HCT116 (cell line): ENCODE results near the gene STAM. TPM values are rescaled to one million over a fixed set of nuclear protein-coding genes. Genes with fewer than 3 reads are reported as not detected.

Experiments used
- ATAC-seq: fragments of 200-7000 bp; cut with Tn5 transposase; 2 replicates; pipeline ENCODE4 v1.9.1; 2020; ENCODE audit warnings: mild to moderate bottlenecking, moderate library complexity
- BruUV-seq: library from RNA; stranded (reverse); fragments of 400-500 nt; replicated peaks from 2 replicates; lab custom pipeline; 2021; lab: Mats Ljungman, UMichigan
- CTCF ChIA-PET: fragments of 300-600 bp; sonication (Branson Sonifier 250); formaldehyde crosslinking; loops from one replicate; lab custom pipeline; 2021; ENCODE audit warnings: antibody characterized with exemption; lab: Charles Lee
- POLR2A ChIA-PET: fragments of 300-600, 350-600 bp; sonication (Branson Sonifier 250); formaldehyde crosslinking; loops from one replicate; lab custom pipeline; 2021; ENCODE audit warnings: antibody characterized with exemption; lab: Charles Lee
- RAD21 ChIA-PET, 2 experiments: fragments of 300-600 bp; sonication (Branson Sonifier 250); formaldehyde crosslinking; loops; one replicate each; lab custom pipeline; 2023; ENCODE audit warnings: low total read pairs in 2 of 2; ENCODE audit not compliant: uncharacterized antibody in 2 of 2, unreplicated experiment in 2 of 2, low non-redundant PET in 1 of 2; lab: Charles Lee
- DNase-seq: peaks from one replicate; pipeline ENCODE4 v3.0.0-alpha.2; 2010; ENCODE audit warnings: low read depth, low spot score
- H2AFZ ChIP-seq: fragments of 200-600 bp; shearing (Covaris generic), sonication (generic); 2 replicates; pipeline ENCODE4 v1.6.1; 2017; ENCODE audit warnings: low read depth, mixed run types, mixed read lengths, antibody characterized with exemption, low read length; ENCODE audit not compliant: poor library complexity, severe bottlenecking
- H3K27ac ChIP-seq: 2 replicates; pipeline ENCODE4 v1.5.1; 2012; ENCODE audit warnings: low read depth, low read length
- H3K27me3 ChIP-seq: fragments of 200-600 bp; sonication (generic); 2 replicates; pipeline ENCODE4 v1.6.1; 2016; ENCODE audit warnings: mixed run types, low read length, mixed read lengths; ENCODE audit not compliant: insufficient read depth
- H3K36me3 ChIP-seq, 2 experiments: fragments of 200-500 bp in 1 of 2; fragments of 200-600 bp in 1 of 2; sonication (Bioruptor generic) in 1 of 2; sonication (generic) in 1 of 2; 2 replicates each; pipeline versions ENCODE4 v1.5.1 to v1.6.1; 2014 to 2016; ENCODE audit warnings: low read length in 2 of 2, inconsistent platforms in 1 of 2, mixed read lengths in 1 of 2, mixed run types in 1 of 2; ENCODE audit not compliant: insufficient read depth in 2 of 2, control insufficient read depth in 1 of 2
- H3K4me1 ChIP-seq, 2 experiments: fragments of 200-600 bp in 1 of 2; sonication (generic) in 1 of 2; 2 replicates each; pipeline versions ENCODE4 v1.5.1 to v1.6.1; 2012 to 2017; ENCODE audit warnings: low read length in 2 of 2, inconsistent platforms in 1 of 2, mild to moderate bottlenecking in 1 of 2, mixed read lengths in 1 of 2, mixed run types in 1 of 2, moderate library complexity in 1 of 2; ENCODE audit not compliant: insufficient read depth in 2 of 2, control insufficient read depth in 1 of 2
- H3K4me2 ChIP-seq: fragments of 200-600 bp; sonication (generic); 2 replicates; pipeline ENCODE4 v1.6.1; 2017; ENCODE audit warnings: mixed run types, low read length, mixed read lengths
- H3K4me3 ChIP-seq, 2 experiments: fragments of 200-600 bp in 1 of 2; sonication (generic) in 1 of 2; replicated peaks in 1 of 2; 2 replicates each; pipeline ENCODE4 v1.5.1; 2011 to 2016; ENCODE audit warnings: low read length in 2 of 2, control low read depth in 1 of 2, low read depth in 1 of 2, mild to moderate bottlenecking in 1 of 2, mixed read lengths in 1 of 2, mixed run types in 1 of 2
- H3K79me2 ChIP-seq: fragments of 200-600 bp; sonication (generic); 2 replicates; pipeline ENCODE4 v1.6.1; 2017; ENCODE audit warnings: mild to moderate bottlenecking, mixed run types, low read length, moderate library complexity, mixed read lengths; ENCODE audit not compliant: insufficient read depth
- H3K9ac ChIP-seq: fragments of 200-600 bp; sonication (generic); 2 replicates; pipeline ENCODE4 v1.6.1; 2016; ENCODE audit warnings: low read length, mixed read lengths
- H3K9me2 ChIP-seq: fragments of 200-600 bp; sonication (generic), shearing (Covaris generic); 2 replicates; pipeline ENCODE4 v1.6.1; 2017; ENCODE audit warnings: mixed run types, mild to moderate bottlenecking, moderate library complexity; ENCODE audit not compliant: insufficient read depth
- H3K9me3 ChIP-seq, 2 experiments: fragments of 200-500 bp in 1 of 2; fragments of 200-600 bp in 1 of 2; sonication (Bioruptor generic) in 1 of 2; sonication (generic) in 1 of 2; 2 replicates each; pipeline ENCODE4 v1.6.1; 2014 to 2017; ENCODE audit warnings: low read length in 2 of 2, mixed read lengths in 2 of 2, inconsistent platforms in 1 of 2, low read depth in 1 of 2, mild to moderate bottlenecking in 1 of 2, mixed run types in 1 of 2, moderate library complexity in 1 of 2; ENCODE audit not compliant: control insufficient read depth in 1 of 2, insufficient read depth in 1 of 2
- H4K20me1 ChIP-seq: fragments of 200-600 bp; sonication (generic), shearing (Covaris generic); 2 replicates; pipeline ENCODE4 v1.6.1; 2017; ENCODE audit warnings: mixed run types, mild to moderate bottlenecking, moderate library complexity; ENCODE audit not compliant: insufficient read depth
- ATF3 ChIP-seq: IDR thresholded peaks from 2 replicates; pipeline ENCODE4 v1.6.1; 2012
- CBX3 ChIP-seq: IDR thresholded peaks from 2 replicates; pipeline ENCODE4 v1.6.1; 2012; ENCODE audit warnings: low read depth
- CEBPB ChIP-seq: IDR thresholded peaks from 2 replicates; pipeline ENCODE4 v1.6.1; 2012; ENCODE audit warnings: low read depth
- CTCF ChIP-seq, 3 experiments: fragments of 200-600 bp in 1 of 3; sonication (generic) in 1 of 3; IDR thresholded peaks in 2 of 3; conservative IDR thresholded peaks in 1 of 3; 2 replicates each; pipeline ENCODE4 v1.5.1; 2012 to 2017; ENCODE audit warnings: low read depth in 2 of 3, low read length in 2 of 3, antibody characterized with exemption in 1 of 3, borderline replicate concordance in 1 of 3, control low read depth in 1 of 3, mild to moderate bottlenecking in 1 of 3, mixed read lengths in 1 of 3, mixed run types in 1 of 3, moderate library complexity in 1 of 3; ENCODE audit not compliant: insufficient read depth in 1 of 3
- EGR1 ChIP-seq: IDR thresholded peaks from 2 replicates; pipeline ENCODE4 v1.6.1; 2012; ENCODE audit warnings: low read depth
- EZH2phosphoT487 ChIP-seq: fragments of 200-600 bp; IDR thresholded peaks from 2 replicates; pipeline ENCODE4 v1.6.1; 2018; ENCODE audit warnings: antibody characterized with exemption, borderline replicate concordance
- FOSL1 ChIP-seq: IDR thresholded peaks from 2 replicates; pipeline ENCODE4 v1.6.1; 2012; ENCODE audit warnings: low read depth
- JUND ChIP-seq: IDR thresholded peaks from 2 replicates; pipeline ENCODE4 v1.6.1; 2012
- MAX ChIP-seq: IDR thresholded peaks from 2 replicates; pipeline ENCODE4 v1.6.1; 2012
- SP1 ChIP-seq: IDR thresholded peaks from 2 replicates; pipeline ENCODE4 v1.6.1; 2012; ENCODE audit warnings: low read depth
- SRF ChIP-seq: IDR thresholded peaks from 2 replicates; pipeline ENCODE4 v1.6.1; 2012; ENCODE audit warnings: low read depth
- ZFX ChIP-seq: fragments of 450-650 bp; IDR thresholded peaks from 2 replicates; pipeline ENCODE4 v1.6.1; 2017
- intact Hi-C: fragments of 100-400 bp; cut with micrococcal nuclease; formaldehyde crosslinking; loops from 2 replicates; pipeline ENCODE4 v1.10.0; 2022
- total RNA-seq: library from RNA; stranded (reverse); gene quantifications from one replicate; pipeline ENCODE4 v1.2.1, GENCODE V29; 2021; ENCODE audit not compliant: unreplicated experiment

The STAM gene
- total RNA-seq, 1 experiment from 2014 or later = 23.0 TPM

GRCh38 chr10:17645621-17646345, 1.8 kb downstream of the STAM start:
- intact Hi-C loops = no loop called here
- RAD21 ChIA-PET = no interaction called here
- Histone ChIP-seq H3K27me3 (no peaks in the 10 kb centered on the region), H3K4me3 (peak overlapping the region; percentile 91 to 97), H3K4me2 (peak overlapping the region; percentile 74), H2AFZ (no peak overlapping the region), H3K9me3 (no peaks in the 10 kb centered on the region), H3K36me3 (no peaks in the 10 kb centered on the region; a peak in 2 of 4 replicates), H3K79me2 (peaks cover 90% of the 10 kb centered on the region), H3K27ac (no peak overlapping the region; the same call in 1 of the 2 replicates), H4K20me1 (no peaks in the 10 kb centered on the region), H3K9me2 (no peaks in the 10 kb centered on the region), H3K4me1 (peaks cover 18 to 44% of the 10 kb centered on the region in 2 experiments), H3K9ac (peak overlapping the region; percentile 81)
- ATAC-seq (no peak), DNase-seq (no peak)
- POLR2A ChIA-PET = no interaction called here
- CTCF ChIA-PET = no interaction called here
- TF ChIP-seq EZH2phosphoT487 (no peak), CBX3 (no peak), SP1 (peak; percentile 24; the same call in 1 of the 2 replicates), EGR1 (no peak), SRF (no peak), JUND (peak; percentile 31; the same call in 1 of the 2 replicates), CEBPB (0 out of 2 replicates have a peak, but pooled peaks have one; percentile 26), FOSL1 (peak; percentile 54), ZFX (no peak), MAX (no peak), ATF3 (no peak), CTCF (IDR thresholded peaks at IDR 0.05 in 2 of 3, conservative IDR thresholded peaks at IDR 0.05 in 1 of 3; ENCODE audit: borderline replicate concordance in 1 of 3, insufficient read depth in 1 of 3, low read depth in 2 of 3, low read length in 2 of 3) (no peak)
- no TSS peak for BruUV-seq
